ENCODE results near the gene GALNS.

DNA sequence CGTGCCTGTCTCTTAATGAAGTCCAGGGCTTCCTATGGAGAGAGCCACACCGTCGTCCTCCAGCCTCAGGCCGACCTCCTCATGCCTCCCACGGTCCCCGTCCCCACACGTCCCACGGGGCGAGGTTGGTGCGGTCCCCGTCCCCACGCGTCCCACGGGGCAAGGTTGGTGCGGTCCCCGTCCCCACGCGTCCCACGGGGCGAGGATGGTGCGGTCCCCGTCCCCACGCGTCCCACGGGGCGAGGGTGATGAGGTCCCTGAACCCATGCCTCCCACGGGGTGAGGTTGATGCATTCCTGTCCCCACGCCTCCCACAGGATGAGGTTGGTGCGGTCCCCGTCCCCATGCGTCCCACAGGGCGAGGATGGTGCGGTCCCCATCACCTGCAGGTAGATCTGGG, 20.9 kb downstream of the GALNS start:
- TF ChIP-seq POLR2AphosphoS5 (IDR thresholded peaks at IDR 0.05): no peak
- TF ChIP-seq CTCF (IDR thresholded peaks at IDR 0.05; ENCODE audit: poor library complexity, severe bottlenecking): no peak
